NCI-H1092 (cell line): ENCODE measurements around the gene FICD.
"Not testable (repeated sequence)": the region's sequence is repeated elsewhere in the genome, so short reads cannot be mapped to it uniquely, and the experiment has no call there.

ENCODE experiments used
- DNase-seq: peaks from one replicate; lab custom pipeline; 2025; lab: John Stamatoyannopoulos, UW

Gene FICD

GRCh38 chr12:108514973-108515814, at the start of gene FICD:
Gene FICD (plus strand): TSS chr12:108515277. CDS start chr12:108516973, 1,696 bp downstream.
- peak; percentile 97 for DNase-seq

- no peak for DNase-seq
These were observed 49.7 kb upstream of the FICD start for GRCh38 chr12:108465417-108465816.

GRCh38 chr12:108468196-108468968, 46.7 kb upstream of the FICD start:
- DNase-seq = no peak

- DNase-seq = no peak
These were observed 41.5 kb upstream of the FICD start for GRCh38 chr12:108473400-108474055.

- no peak for DNase-seq
These were observed 39.7 kb upstream of the FICD start for GRCh38 chr12:108475396-108475795.

- DNase-seq = no peak
These were observed 37.8 kb upstream of the FICD start for GRCh38 chr12:108477055-108477880.

- DNase-seq = no peak
These were observed 37.2 kb upstream of the FICD start for GRCh38 chr12:108477881-108478259.

GRCh38 chr12:108478611-108479206, 36.4 kb upstream of the FICD start:
- no peak for DNase-seq

GRCh38 chr12:108479364-108480070, 35.6 kb upstream of the FICD start:
- DNase-seq = no peak

- DNase-seq = no peak
These were observed 32.3 kb upstream of the FICD start for GRCh38 chr12:108482717-108483212.

GRCh38 chr12:108483213-108484059, 31.6 kb upstream of the FICD start:
- no peak for DNase-seq

GRCh38 chr12:108484431-108484830, 30.6 kb upstream of the FICD start:
- no peak for DNase-seq

- DNase-seq = no peak
These were observed 30.2 kb upstream of the FICD start for GRCh38 chr12:108484845-108485244.

GRCh38 chr12:108485371-108485770, 29.7 kb upstream of the FICD start:
- not testable (repeated sequence) for DNase-seq

GRCh38 chr12:108487029-108487428, 28.0 kb upstream of the FICD start:
- not testable (repeated sequence) for DNase-seq

GRCh38 chr12:108491256-108491655, 23.8 kb upstream of the FICD start:
- DNase-seq = no peak

GRCh38 chr12:108495054-108495453, 20.0 kb upstream of the FICD start:
- no peak for DNase-seq

GRCh38 chr12:108495823-108496579, 19.1 kb upstream of the FICD start:
- no peak for DNase-seq

GRCh38 chr12:108498136-108498535, 16.9 kb upstream of the FICD start:
- DNase-seq = no peak
